GM13977 (cell line): Measurements from ENCODE around the gene ERMP1.
A peak's percentile ranks its signal among the peaks of the same experiment; 100 is the strongest.
"Not testable (repeated sequence)": the region's sequence is repeated elsewhere in the genome, so short reads cannot be mapped to it uniquely, and the experiment has no call there.

Experiments used
- DNase-seq: peaks from one replicate; pipeline ENCODE4 v3.0.0; 2012; ENCODE audit warnings: low spot score
- in situ Hi-C: fragments of 300-500 bp; cut with MboI; formaldehyde crosslinking; loops from one replicate; pipeline ENCODE4 v1.12.0; 2022; ENCODE audit warnings: low sequenced_read_pairs, low pct_unique_long_range_greater_than_20kb, mixed read lengths, inconsistent platforms; ENCODE audit not compliant: unreplicated experiment
- TF ChIP-seq, protein P1 (sequence below): IDR thresholded peaks from 2 replicates; pipeline ENCODE4 v1.5.1; 2012; ENCODE audit warnings: mild to moderate bottlenecking, control low read depth; ENCODE audit not compliant: insufficient read depth; ENCODE audit errors: extremely low read depth, missing control alignments

Gene ERMP1

GRCh38 chr9:5800969-5801738 is 31.8 kb downstream of the ERMP1 start:
- DNase-seq = no peak
- TF ChIP-seq, protein P1, sequence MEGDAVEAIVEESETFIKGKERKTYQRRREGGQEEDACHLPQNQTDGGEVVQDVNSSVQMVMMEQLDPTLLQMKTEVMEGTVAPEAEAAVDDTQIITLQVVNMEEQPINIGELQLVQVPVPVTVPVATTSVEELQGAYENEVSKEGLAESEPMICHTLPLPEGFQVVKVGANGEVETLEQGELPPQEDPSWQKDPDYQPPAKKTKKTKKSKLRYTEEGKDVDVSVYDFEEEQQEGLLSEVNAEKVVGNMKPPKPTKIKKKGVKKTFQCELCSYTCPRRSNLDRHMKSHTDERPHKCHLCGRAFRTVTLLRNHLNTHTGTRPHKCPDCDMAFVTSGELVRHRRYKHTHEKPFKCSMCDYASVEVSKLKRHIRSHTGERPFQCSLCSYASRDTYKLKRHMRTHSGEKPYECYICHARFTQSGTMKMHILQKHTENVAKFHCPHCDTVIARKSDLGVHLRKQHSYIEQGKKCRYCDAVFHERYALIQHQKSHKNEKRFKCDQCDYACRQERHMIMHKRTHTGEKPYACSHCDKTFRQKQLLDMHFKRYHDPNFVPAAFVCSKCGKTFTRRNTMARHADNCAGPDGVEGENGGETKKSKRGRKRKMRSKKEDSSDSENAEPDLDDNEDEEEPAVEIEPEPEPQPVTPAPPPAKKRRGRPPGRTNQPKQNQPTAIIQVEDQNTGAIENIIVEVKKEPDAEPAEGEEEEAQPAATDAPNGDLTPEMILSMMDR = no peak
- in situ Hi-C loops = no loop called here

- in situ Hi-C loops, DNase-seq: not testable (repeated sequence)
These were observed 32.5 kb downstream of the ERMP1 start for GRCh38 chr9:5800378-5800777.

GRCh38 chr9:5799314-5799713 is 33.6 kb downstream of the ERMP1 start:
- DNase-seq = no peak
- TF ChIP-seq, protein P1 = peak; percentile 58
- in situ Hi-C loops = no loop called here

DNA sequence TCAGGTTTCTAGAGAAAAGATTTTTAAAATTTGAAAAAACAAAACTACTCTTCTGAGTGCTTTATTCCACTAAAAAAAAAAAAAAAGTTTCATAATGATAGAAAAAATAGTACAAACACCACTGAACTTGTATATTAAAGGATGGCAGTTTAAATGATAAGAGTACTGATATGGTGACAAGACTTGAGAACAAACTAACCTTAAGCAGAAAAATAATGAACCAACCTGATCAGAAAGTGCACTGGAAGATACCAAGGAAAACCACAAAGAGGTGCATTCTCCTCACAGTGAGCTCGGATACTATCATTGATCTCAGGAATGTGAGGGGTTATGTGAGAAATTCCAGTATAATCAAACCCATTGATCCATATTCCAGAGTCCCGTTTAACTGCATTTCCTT is 34.3 kb downstream of the ERMP1 start:
- DNase-seq = no peak
- in situ Hi-C loops = no loop called here
- TF ChIP-seq, protein P1 = no peak

DNA sequence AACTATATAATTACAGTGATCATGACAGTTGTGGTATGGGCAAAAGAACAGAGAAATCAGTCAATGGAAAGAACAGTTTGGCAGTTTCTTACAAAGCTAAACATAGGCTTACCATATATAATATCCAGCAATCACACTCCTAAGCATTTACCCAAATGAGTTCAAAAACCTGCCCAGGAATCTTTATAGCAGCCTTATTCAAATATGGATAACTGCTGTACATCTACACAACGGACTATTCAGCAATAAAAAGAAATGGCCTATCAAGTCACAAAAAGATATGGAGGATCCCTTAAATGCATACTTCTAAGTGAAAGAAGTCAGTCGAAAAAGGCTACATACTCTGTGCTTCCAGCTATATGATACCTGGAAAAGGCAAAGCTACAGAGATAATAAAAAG is 36.6 kb downstream of the ERMP1 start:
- in situ Hi-C loops = no loop called here

GRCh38 chr9:5793812-5794211 is 39.1 kb downstream of the ERMP1 start:
- DNase-seq = no peak
- in situ Hi-C loops = no loop called here
- TF ChIP-seq, protein P1 = no peak

More for the DNA sequence above, 36.6 kb downstream of the ERMP1 start:
- no peak for DNase-seq
- TF ChIP-seq, protein P1 = no peak

DNA sequence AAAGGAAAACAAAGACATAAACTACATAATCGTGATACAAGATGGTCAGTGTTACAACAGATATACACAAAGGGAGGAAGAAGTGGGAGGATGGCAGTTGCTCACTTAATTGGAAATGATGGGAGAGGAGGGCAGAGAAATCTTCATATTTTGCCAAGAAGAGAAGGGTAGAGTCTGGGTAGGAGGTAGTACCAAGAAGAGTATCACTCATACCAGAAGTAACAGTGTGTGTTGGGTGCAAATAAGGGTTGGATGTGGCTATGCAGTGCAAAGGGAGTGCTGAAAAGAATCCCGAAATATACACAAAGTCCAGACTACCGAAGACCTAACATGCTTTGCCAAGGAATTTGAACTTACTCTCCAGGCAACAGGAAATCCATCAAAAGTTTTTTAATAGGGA is 41.0 kb downstream of the ERMP1 start:
- DNase-seq = no peak
- in situ Hi-C loops = no loop called here
- TF ChIP-seq, protein P1 = no peak
